HEK293T (cell line): Measurements from ENCODE around the gene ITGB2.

ENCODE experiments used
- CTCF ChIA-PET: fragments of 350-600 bp; formaldehyde crosslinking; extraction: SDS; loops from one replicate; lab custom pipeline; 2021; ENCODE audit warnings: antibody characterized with exemption, inconsistent platforms; lab: Yijun Ruan, JAX
- POLR2A ChIA-PET: fragments of 350-600 bp; formaldehyde crosslinking; extraction: SDS; loops from one replicate; lab custom pipeline; 2020; ENCODE audit warnings: antibody characterized with exemption, inconsistent platforms; lab: Yijun Ruan, JAX
- DNase-seq: peaks from one replicate; pipeline ENCODE4 v3.0.0; 2012; ENCODE audit warnings: mixed read lengths; ENCODE audit errors: extremely low spot score
- ARNT ChIP-seq: fragments of 450-650 bp; IDR thresholded peaks from 2 replicates; pipeline ENCODE4 v1.6.1; 2017; ENCODE audit warnings: mild to moderate bottlenecking
- BHLHE40 ChIP-seq: fragments of 450-650 bp; IDR thresholded peaks from 2 replicates; pipeline ENCODE4 v1.6.1; 2016; ENCODE audit warnings: mild to moderate bottlenecking, moderate library complexity, borderline replicate concordance
- CTBP1 ChIP-seq: fragments of 450-650 bp; IDR thresholded peaks from 2 replicates; pipeline ENCODE4 v1.6.1; 2016; ENCODE audit warnings: borderline replicate concordance
- ELF4 ChIP-seq: fragments of 450-650 bp; IDR thresholded peaks from 2 replicates; pipeline ENCODE4 v1.6.1; 2017; ENCODE audit warnings: antibody characterized with exemption
- FOXA1 ChIP-seq: fragments of 450-650 bp; IDR thresholded peaks from 2 replicates; pipeline ENCODE4 v1.6.1; 2016; ENCODE audit warnings: mild to moderate bottlenecking
- FOXK2 ChIP-seq: fragments of 450-650 bp; IDR thresholded peaks from 2 replicates; pipeline ENCODE4 v1.6.1; 2016; ENCODE audit warnings: mild to moderate bottlenecking
- FOXM1 ChIP-seq: fragments of 450-650 bp; IDR thresholded peaks from 2 replicates; pipeline ENCODE4 v1.6.1; 2017; ENCODE audit warnings: mild to moderate bottlenecking, borderline replicate concordance
- HDGF ChIP-seq: fragments of 450-650 bp; IDR thresholded peaks from 2 replicates; pipeline ENCODE4 v1.6.1; 2017; ENCODE audit warnings: antibody characterized with exemption, borderline replicate concordance
- L3MBTL2 ChIP-seq: fragments of 450-650 bp; conservative IDR thresholded peaks from 2 replicates; pipeline ENCODE4 v1.6.1; 2016; ENCODE audit warnings: mild to moderate bottlenecking
- LEF1 ChIP-seq: fragments of 450-650 bp; IDR thresholded peaks from 2 replicates; pipeline ENCODE4 v1.6.1; 2017; ENCODE audit warnings: mild to moderate bottlenecking, borderline replicate concordance
- NFRKB ChIP-seq: fragments of 450-650 bp; IDR thresholded peaks from 2 replicates; pipeline ENCODE4 v1.6.1; 2016; ENCODE audit warnings: mild to moderate bottlenecking, moderate library complexity
- SP1 ChIP-seq: fragments of 450-650 bp; IDR thresholded peaks from 2 replicates; pipeline ENCODE4 v1.6.1; 2017
- SUZ12 ChIP-seq: fragments of 450-650 bp; IDR thresholded peaks from 2 replicates; pipeline ENCODE4 v1.6.1; 2016; ENCODE audit warnings: mild to moderate bottlenecking
- TARDBP ChIP-seq: fragments of 450-650 bp; IDR thresholded peaks from 2 replicates; pipeline ENCODE4 v1.6.1; 2016
- ZNF384 ChIP-seq: fragments of 450-650 bp; IDR thresholded peaks from 2 replicates; pipeline ENCODE4 v1.6.1; 2016
- TF ChIP-seq, protein P1 (sequence below): fragments of 450-650 bp; IDR thresholded peaks from 2 replicates; pipeline ENCODE4 v1.6.1; 2016

ITGB2 gene

DNA sequence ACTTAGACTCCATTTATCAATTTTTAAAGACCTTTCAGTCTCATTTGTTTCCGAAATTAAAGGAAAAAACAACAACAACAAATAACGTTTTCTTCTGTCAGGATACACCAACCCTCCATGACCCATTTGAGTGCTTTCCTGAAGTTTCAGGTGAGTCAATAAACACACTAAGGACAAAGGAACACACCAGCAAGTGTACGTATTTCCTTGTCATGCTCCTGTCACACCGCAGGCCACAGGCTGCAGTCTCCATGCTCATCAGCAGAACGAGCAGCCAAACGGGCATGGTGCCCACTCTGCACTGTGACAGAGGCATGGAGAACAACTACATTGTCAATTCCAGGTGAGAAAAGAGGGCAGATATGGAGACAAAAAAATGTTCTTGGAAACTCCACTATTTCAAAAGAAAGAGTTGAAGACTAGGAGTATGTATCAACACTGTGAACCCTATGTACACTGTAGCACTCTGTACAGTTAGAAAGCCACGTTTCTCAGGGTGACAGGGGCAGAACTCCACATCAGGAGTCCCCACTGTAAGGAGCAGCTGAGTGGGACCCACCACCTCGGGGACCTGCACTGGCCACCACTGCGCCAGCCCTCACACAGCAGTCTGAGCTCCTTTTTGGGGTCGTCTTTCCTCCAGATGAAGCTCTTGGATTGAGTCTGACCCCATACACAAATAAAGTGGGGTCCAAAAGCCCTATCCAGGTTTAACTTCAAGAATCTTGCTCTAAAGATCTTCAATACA lies 49.8 kb downstream of the ITGB2 start:
- no peak for DNase-seq
- ChIA-PET POLR2A (no interaction called here), CTCF (no interaction called here)
- TF ChIP-seq FOXK2 (no peak), NFRKB (no peak), L3MBTL2 (no peak), ZNF384 (no peak), ELF4 (no peak), BHLHE40 (no peak), FOXA1 (no peak)
- TF ChIP-seq, protein P1, sequence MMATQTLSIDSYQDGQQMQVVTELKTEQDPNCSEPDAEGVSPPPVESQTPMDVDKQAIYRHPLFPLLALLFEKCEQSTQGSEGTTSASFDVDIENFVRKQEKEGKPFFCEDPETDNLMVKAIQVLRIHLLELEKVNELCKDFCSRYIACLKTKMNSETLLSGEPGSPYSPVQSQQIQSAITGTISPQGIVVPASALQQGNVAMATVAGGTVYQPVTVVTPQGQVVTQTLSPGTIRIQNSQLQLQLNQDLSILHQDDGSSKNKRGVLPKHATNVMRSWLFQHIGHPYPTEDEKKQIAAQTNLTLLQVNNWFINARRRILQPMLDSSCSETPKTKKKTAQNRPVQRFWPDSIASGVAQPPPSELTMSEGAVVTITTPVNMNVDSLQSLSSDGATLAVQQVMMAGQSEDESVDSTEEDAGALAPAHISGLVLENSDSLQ, result no peak

DNA sequence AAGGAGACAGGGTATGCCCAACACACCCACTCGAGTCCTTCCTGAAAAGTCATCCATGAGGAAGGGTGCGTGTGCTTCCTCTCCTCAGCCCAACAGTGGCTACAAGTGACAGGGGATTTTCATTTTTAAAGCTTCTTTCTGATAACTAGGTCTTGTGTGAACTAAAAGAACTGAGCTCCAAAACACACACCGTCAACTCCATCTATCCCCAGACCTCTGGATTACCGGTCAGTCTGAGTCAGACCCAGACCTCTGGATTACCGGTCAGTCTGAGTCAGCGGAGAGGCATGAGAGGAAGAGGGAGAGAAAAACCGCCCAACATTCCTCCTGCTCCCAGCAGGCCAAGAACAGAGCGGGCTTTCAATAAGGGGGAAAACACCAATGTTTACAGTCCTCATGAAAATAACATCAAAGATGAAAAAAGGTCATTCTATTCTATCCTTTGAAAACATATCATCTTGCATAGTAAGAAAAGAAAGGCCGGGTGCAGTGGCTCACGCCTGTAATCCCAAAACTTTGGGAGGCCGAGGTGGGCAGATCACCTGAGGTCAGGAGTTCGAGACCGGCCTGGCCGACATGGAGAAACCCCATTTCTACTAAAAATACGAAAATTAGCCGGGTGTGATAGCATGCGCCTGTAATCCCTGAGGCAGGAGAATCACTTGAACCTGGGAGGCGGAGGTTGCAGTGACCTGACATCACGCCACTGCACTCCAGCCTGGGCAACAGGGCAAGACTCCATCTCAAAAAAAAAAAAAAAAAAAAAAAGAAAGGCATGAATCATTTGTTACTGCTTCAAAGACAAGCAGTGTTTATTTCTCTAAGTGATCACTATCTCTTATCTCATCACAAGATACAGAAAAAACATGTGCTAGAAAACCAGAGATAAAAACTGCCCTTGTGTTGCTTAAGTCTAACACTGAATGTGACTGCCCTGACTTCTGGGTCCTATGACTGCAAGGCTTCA lies 50.6 kb downstream of the ITGB2 start:
- DNase-seq, result no peak
- TF ChIP-seq BHLHE40, result no peak
- no peak for TF ChIP-seq CTBP1
- no peak for TF ChIP-seq LEF1
- TF ChIP-seq HDGF, result no peak
- no peak for TF ChIP-seq TARDBP
- peak; percentile 83 for TF ChIP-seq ZNF384
- TF ChIP-seq NFRKB, result no peak
- no peak for TF ChIP-seq SUZ12
- ChIA-PET CTCF (interaction anchor here (0.6 kb wide), 1 partner anchor 557 kb away, joined by 3 read pairs; no protein-coding TSS in a partner anchor), POLR2A (no interaction called here)

DNA sequence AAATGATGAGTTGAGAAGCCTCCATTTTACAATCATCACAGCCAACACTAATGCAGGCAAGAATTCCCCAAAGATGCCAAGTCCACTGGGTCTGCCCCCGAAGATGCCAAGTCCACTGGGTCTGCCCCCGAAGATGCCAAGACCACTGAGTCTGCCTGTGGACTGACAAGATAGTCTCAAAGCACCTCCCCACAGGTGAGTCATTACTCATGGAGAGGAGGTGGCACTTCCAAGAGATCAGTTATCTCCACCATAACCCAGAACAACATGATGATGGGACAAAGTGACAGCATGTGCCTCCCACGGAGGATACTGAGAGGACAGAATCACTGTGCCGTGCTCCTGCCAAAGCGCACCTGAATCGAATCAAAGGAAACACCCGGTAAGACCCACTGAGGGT lies 52.0 kb downstream of the ITGB2 start:
- TF ChIP-seq ARNT (no peak), FOXA1 (no peak), CTBP1 (no peak), SP1 (no peak), ZNF384 (no peak), ELF4 (no peak), HDGF (no peak)
- CTCF ChIA-PET, result no interaction called here
- POLR2A ChIA-PET, result no interaction called here
- DNase-seq, result no peak

DNA sequence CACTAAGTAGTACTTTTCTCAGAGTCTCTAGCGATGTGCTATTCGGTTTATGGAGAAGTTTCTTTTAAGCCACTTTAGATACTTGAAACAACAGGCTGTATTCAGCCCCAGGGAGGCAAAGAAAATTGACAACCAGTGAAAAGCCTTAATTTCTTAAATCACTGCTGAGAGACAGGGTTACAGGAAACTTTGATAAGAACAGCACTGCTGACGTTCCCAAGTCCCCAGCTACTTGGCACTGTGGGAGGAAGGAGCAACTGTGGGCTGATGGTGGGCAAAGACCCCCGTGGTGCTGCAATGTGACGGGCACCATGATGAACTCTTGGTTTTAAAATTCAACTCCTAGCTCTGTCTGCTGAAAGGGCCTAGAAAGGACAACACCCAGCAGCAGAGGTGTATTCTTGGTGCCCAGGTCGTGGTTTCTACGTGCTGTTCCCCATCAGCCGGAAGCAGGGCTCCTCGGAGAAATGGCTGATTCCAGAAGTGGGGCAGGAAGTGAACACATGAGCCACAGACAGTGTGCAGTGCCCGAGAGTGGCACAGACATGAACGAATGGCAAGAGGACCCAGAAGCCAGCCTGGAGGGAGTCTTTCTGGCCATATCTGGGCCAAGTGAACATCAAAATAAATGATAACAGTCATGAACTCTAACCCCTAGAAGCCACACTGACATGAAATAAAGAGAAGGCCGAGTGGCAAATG lies 52.5 kb downstream of the ITGB2 start:
- DNase-seq, result no peak
- POLR2A ChIA-PET, result interaction anchor here (0.6 kb wide), 1 partner anchor 69 kb away, joined by 3 read pairs; no protein-coding TSS in a partner anchor
- TF ChIP-seq HDGF (no peak), CTBP1 (no peak), L3MBTL2 (no peak), TARDBP (no peak), LEF1 (no peak), ARNT (no peak), BHLHE40 (no peak), FOXA1 (no peak), NFRKB (no peak), SUZ12 (no peak), FOXM1 (no peak)
- CTCF ChIA-PET, result no interaction called here

DNA sequence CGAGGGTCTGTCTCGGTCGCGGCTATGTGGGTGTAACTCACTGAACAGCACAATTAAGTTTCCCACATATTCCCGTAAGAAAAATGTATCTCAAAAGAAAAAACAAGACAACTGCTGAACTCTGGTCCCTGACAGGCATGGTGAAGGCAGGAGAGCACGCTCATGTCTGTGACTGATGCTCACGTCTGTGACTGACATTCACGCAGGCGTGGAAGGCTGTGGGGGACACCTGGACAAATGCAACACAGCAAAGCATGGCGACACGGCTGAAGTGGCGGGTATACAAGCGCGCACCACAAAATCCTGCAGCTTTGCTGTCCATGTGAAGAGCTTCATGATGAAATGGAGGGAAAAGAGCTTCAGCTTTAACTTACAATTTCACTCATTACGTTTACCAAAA lies 53.2 kb downstream of the ITGB2 start:
- ChIA-PET CTCF (no interaction called here), POLR2A (interaction anchor here (0.6 to 1.0 kb wide), 2 partner anchors 66 to 68 kb away, joined by 3 to 5 read pairs; partner anchors contain the start of gene UBE2G2)
- no peak for DNase-seq
- no peak for TF ChIP-seq ZNF384
- no peak for TF ChIP-seq CTBP1
- no peak for TF ChIP-seq L3MBTL2
- TF ChIP-seq HDGF, result no peak
- no peak for TF ChIP-seq LEF1
- TF ChIP-seq SUZ12, result no peak
- TF ChIP-seq ELF4, result no peak
- TF ChIP-seq FOXK2, result no peak
- TF ChIP-seq FOXM1, result no peak
- TF ChIP-seq, protein P1, result no peak
- no peak for TF ChIP-seq NFRKB
- TF ChIP-seq TARDBP, result no peak
- TF ChIP-seq SP1, result no peak
- no peak for TF ChIP-seq BHLHE40
- TF ChIP-seq ARNT, result no peak
- no peak for TF ChIP-seq FOXA1

DNA sequence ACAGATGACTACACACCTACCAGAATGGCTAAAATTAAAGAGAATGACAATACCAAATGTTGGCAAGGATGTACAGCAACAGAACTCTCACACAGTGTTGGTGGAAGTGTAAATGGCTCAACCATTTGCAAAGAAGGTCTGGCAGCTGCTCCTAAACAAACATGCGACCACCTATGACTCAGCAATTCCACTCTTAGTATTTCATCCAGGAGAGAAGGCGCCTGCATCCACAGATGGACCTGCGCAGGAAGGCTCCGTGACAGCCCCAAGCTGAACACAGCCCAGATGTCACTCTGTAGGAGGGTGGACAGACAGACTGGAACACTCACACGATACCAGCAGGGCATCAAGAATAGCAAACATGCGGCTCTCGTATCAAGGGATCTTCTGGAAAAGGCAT lies 53.9 kb downstream of the ITGB2 start:
- ChIA-PET CTCF (no interaction called here), POLR2A (interaction anchor here (1.0 kb wide), 1 partner anchor 65 kb away, joined by 5 read pairs; the partner anchor contains the start of gene UBE2G2)
- no peak for DNase-seq
- TF ChIP-seq SP1 (no peak), ARNT (no peak), FOXM1 (no peak), BHLHE40 (no peak), ZNF384 (no peak), TARDBP (no peak), L3MBTL2 (no peak), ELF4 (no peak), CTBP1 (no peak), FOXA1 (no peak), NFRKB (no peak)
- TF ChIP-seq, protein P1, result no peak
